ENCODE measurements around the gene NOTUM.
A peak's percentile ranks its signal among the peaks of the same experiment; 100 is the strongest.

The NOTUM gene

GRCh38 chr17:81952792-81953228 is 8.2 kb downstream of the NOTUM start:
- DNase-seq = no peak
- ATAC-seq (ENCODE audit: insufficient read depth, low read depth) = no peak
- Histone ChIP-seq H3K9ac (ENCODE audit: low read depth, low read length) (no peak overlapping the region), H2AFZ (ENCODE audit: low read depth, low read length) (peak overlapping the region; percentile 26; the same call in 1 of the 2 replicates), H3K4me2 (ENCODE audit: insufficient read depth, low read length) (no peak overlapping the region), H3K27ac (ENCODE audit: low read length) (no peak overlapping the region), H3K4me1 (ENCODE audit: insufficient read depth, low read length) (peaks cover 9% of the 10 kb centered on the region), H3K79me2 (ENCODE audit: insufficient read depth, low read length) (no peaks in the 10 kb centered on the region), H3K36me3 (ENCODE audit: insufficient read depth, low read length) (no peaks in the 10 kb centered on the region), H3K27me3 (ENCODE audit: insufficient read depth, low read length, poor library complexity) (no peaks in the 10 kb centered on the region), H3K4me3 (ENCODE audit: low read depth in 1 of 2, low read length in 2 of 2) (no peak overlapping the region), H3K9me3 (ENCODE audit: insufficient read depth, low read length, severe bottlenecking) (no peaks in the 10 kb centered on the region), H4K20me1 (ENCODE audit: insufficient read depth, low read length) (no peaks in the 10 kb centered on the region)
- no peak for TF ChIP-seq CTCF (IDR thresholded peaks at IDR 0.05; ENCODE audit: borderline replicate concordance, extremely low read depth, low read length, poor library complexity, severe bottlenecking)
- TF ChIP-seq EZH2 (IDR thresholded peaks at IDR 0.05; ENCODE audit: borderline replicate concordance, low read depth, low read length, severe bottlenecking) = no peak

GRCh38 chr17:81951785-81952684 is 9.0 kb downstream of the NOTUM start:
- H3K4me2 ChIP-seq (ENCODE audit: insufficient read depth, low read length) = no peak overlapping the region

GRCh38 chr17:81950501-81950900 is 10.5 kb downstream of the NOTUM start:
- H3K9me3 ChIP-seq (ENCODE audit: insufficient read depth, low read length, severe bottlenecking) = no peaks in the 10 kb centered on the region

More at GRCh38 chr17:81951785-81952684, 9.0 kb downstream of the NOTUM start:
- TF ChIP-seq CTCF (IDR thresholded peaks at IDR 0.05; ENCODE audit: borderline replicate concordance, extremely low read depth, low read length, poor library complexity, severe bottlenecking) = no peak
- TF ChIP-seq EZH2 (IDR thresholded peaks at IDR 0.05; ENCODE audit: borderline replicate concordance, low read depth, low read length, severe bottlenecking) = no peak
- Histone ChIP-seq H3K36me3 (ENCODE audit: insufficient read depth, low read length) (no peaks in the 10 kb centered on the region), H3K9me3 (ENCODE audit: insufficient read depth, low read length, severe bottlenecking) (no peaks in the 10 kb centered on the region), H3K4me3 (ENCODE audit: low read depth in 1 of 2, low read length in 2 of 2) (no peak overlapping the region), H3K27ac (ENCODE audit: low read length) (no peak overlapping the region), H3K79me2 (ENCODE audit: insufficient read depth, low read length) (no peaks in the 10 kb centered on the region), H4K20me1 (ENCODE audit: insufficient read depth, low read length) (no peaks in the 10 kb centered on the region), H2AFZ (ENCODE audit: low read depth, low read length) (no peak overlapping the region), H3K27me3 (ENCODE audit: insufficient read depth, low read length, poor library complexity) (no peaks in the 10 kb centered on the region), H3K9ac (ENCODE audit: low read depth, low read length) (no peak overlapping the region), H3K4me1 (ENCODE audit: insufficient read depth, low read length) (peaks cover 9% of the 10 kb centered on the region)
- DNase-seq = no peak
- peak; percentile 24; the same call in 1 of the 3 replicates for ATAC-seq (ENCODE audit: insufficient read depth, low read depth)

More at GRCh38 chr17:81950501-81950900, 10.5 kb downstream of the NOTUM start:
- Histone ChIP-seq H3K27ac (ENCODE audit: low read length) (no peak overlapping the region), H3K4me1 (ENCODE audit: insufficient read depth, low read length) (peaks cover 9% of the 10 kb centered on the region), H3K36me3 (ENCODE audit: insufficient read depth, low read length) (no peaks in the 10 kb centered on the region), H3K4me3 (ENCODE audit: low read depth in 1 of 2, low read length in 2 of 2) (no peak overlapping the region), H3K9ac (ENCODE audit: low read depth, low read length) (no peak overlapping the region), H3K79me2 (ENCODE audit: insufficient read depth, low read length) (no peaks in the 10 kb centered on the region), H3K4me2 (ENCODE audit: insufficient read depth, low read length) (no peak overlapping the region), H2AFZ (ENCODE audit: low read depth, low read length) (no peak overlapping the region), H3K27me3 (ENCODE audit: insufficient read depth, low read length, poor library complexity) (no peaks in the 10 kb centered on the region), H4K20me1 (ENCODE audit: insufficient read depth, low read length) (no peaks in the 10 kb centered on the region)
- DNase-seq (no peak), ATAC-seq (ENCODE audit: insufficient read depth, low read depth) (no peak)
- no peak for TF ChIP-seq EZH2 (IDR thresholded peaks at IDR 0.05; ENCODE audit: borderline replicate concordance, low read depth, low read length, severe bottlenecking)
- no peak for TF ChIP-seq CTCF (IDR thresholded peaks at IDR 0.05; ENCODE audit: borderline replicate concordance, extremely low read depth, low read length, poor library complexity, severe bottlenecking)

Data from DND-41 (cell line).